H9 (cell line): ENCODE measurements around the gene MSH6. TPM values are rescaled to one million over a fixed set of nuclear protein-coding genes. Genes with fewer than 3 reads are reported as not detected.

ENCODE experiments used
- DNase-seq: peaks from one replicate; pipeline ENCODE4 v3.0.0-alpha.2; 2017
- H2AFZ ChIP-seq: one replicate; pipeline ENCODE4 v1.6.1; 2013; ENCODE audit warnings: mild to moderate bottlenecking, low read length, control low read depth, moderate library complexity
- H2AK5ac ChIP-seq: 2 replicates; pipeline ENCODE4 v1.6.1; 2013; ENCODE audit warnings: low read length, control low read depth, mixed read lengths; ENCODE audit not compliant: insufficient read length
- H2BK120ac ChIP-seq: one replicate; pipeline ENCODE4 v1.6.1; 2013; ENCODE audit warnings: low read depth, mild to moderate bottlenecking, low read length, control low read depth, inconsistent platforms; ENCODE audit not compliant: poor library complexity, severe bottlenecking
- H2BK12ac ChIP-seq: 2 replicates; pipeline ENCODE4 v1.6.1; 2013; ENCODE audit warnings: low read length, control low read depth, mixed read lengths, low read depth; ENCODE audit not compliant: insufficient read length
- H2BK15ac ChIP-seq: 2 replicates; pipeline ENCODE4 v1.6.1; 2013; ENCODE audit warnings: low read depth, low read length, control low read depth
- H2BK20ac ChIP-seq: one replicate; pipeline ENCODE4 v1.6.1; 2013; ENCODE audit warnings: low read depth, mild to moderate bottlenecking, low read length, control low read depth, inconsistent platforms; ENCODE audit not compliant: poor library complexity, severe bottlenecking
- H2BK5ac ChIP-seq: 2 replicates; pipeline ENCODE4 v1.6.1; 2013; ENCODE audit warnings: low read length, control low read depth, mixed read lengths; ENCODE audit not compliant: insufficient read length
- H3K14ac ChIP-seq: 2 replicates; pipeline ENCODE4 v1.6.1; 2013; ENCODE audit warnings: low read length, control low read depth; ENCODE audit not compliant: insufficient read depth
- H3K18ac ChIP-seq: 2 replicates; pipeline ENCODE4 v1.6.1; 2013; ENCODE audit warnings: low read depth, mild to moderate bottlenecking, mixed read lengths, low read length, control low read depth; ENCODE audit not compliant: insufficient read length
- H3K23ac ChIP-seq: 2 replicates; pipeline ENCODE4 v1.6.1; 2013; ENCODE audit warnings: low read length, control low read depth, mixed read lengths, low read depth; ENCODE audit not compliant: insufficient read length
- H3K23me2 ChIP-seq: 2 replicates; pipeline ENCODE4 v1.6.1; 2013; ENCODE audit warnings: low read depth, mild to moderate bottlenecking, mixed read lengths, low read length, control low read depth; ENCODE audit not compliant: insufficient read length, poor library complexity, severe bottlenecking
- H3K27ac ChIP-seq: 2 replicates; pipeline ENCODE4 v1.5.1; 2013; ENCODE audit warnings: low read length, control low read depth, mixed read lengths, low read depth; ENCODE audit not compliant: insufficient read length
- H3K27me3 ChIP-seq: 2 replicates; pipeline ENCODE4 v1.6.1; 2013; ENCODE audit warnings: low read length, control low read depth, inconsistent platforms; ENCODE audit not compliant: insufficient read depth
- H3K4ac ChIP-seq: 2 replicates; pipeline ENCODE4 v1.6.1; 2013; ENCODE audit warnings: low read depth, mild to moderate bottlenecking, control low read depth, inconsistent platforms, low read length, moderate library complexity
- H3K4me1 ChIP-seq: 2 replicates; pipeline ENCODE4 v1.6.1; 2013; ENCODE audit warnings: low read length, control low read depth, inconsistent platforms; ENCODE audit not compliant: insufficient read depth
- H3K4me2 ChIP-seq: 2 replicates; pipeline ENCODE4 v1.6.1; 2013; ENCODE audit warnings: low read length, control low read depth, mixed read lengths; ENCODE audit not compliant: insufficient read length, insufficient read depth
- H3K56ac ChIP-seq: 2 replicates; pipeline ENCODE4 v1.6.1; 2013; ENCODE audit warnings: low read depth, mild to moderate bottlenecking, mixed read lengths, low read length, control low read depth; ENCODE audit not compliant: insufficient read length
- H3K79me1 ChIP-seq: 2 replicates; pipeline ENCODE4 v1.6.1; 2013; ENCODE audit warnings: low read depth, mild to moderate bottlenecking, moderate library complexity, low read length, control low read depth, inconsistent platforms; ENCODE audit not compliant: insufficient read depth, poor library complexity, severe bottlenecking
- H3K79me2 ChIP-seq: 2 replicates; pipeline ENCODE4 v1.6.1; 2013; ENCODE audit warnings: low read length, control low read depth, inconsistent platforms; ENCODE audit not compliant: insufficient read depth
- H3K9ac ChIP-seq: 2 replicates; pipeline ENCODE4 v1.6.1; 2013; ENCODE audit warnings: low read length, control low read depth, mixed read lengths; ENCODE audit not compliant: insufficient read length; ENCODE audit errors: extremely low read depth
- H3K9me3 ChIP-seq: one replicate; pipeline ENCODE4 v1.6.1; 2013; ENCODE audit warnings: low read depth, low read length, inconsistent platforms; ENCODE audit not compliant: control insufficient read depth
- H3T11ph ChIP-seq: one replicate; pipeline ENCODE4 v1.6.1; 2013; ENCODE audit warnings: mild to moderate bottlenecking, low read length, control low read depth, inconsistent platforms
- H4K20me1 ChIP-seq: one replicate; pipeline ENCODE4 v1.6.1; 2013; ENCODE audit not compliant: control insufficient read depth, insufficient read length, insufficient read depth
- H4K5ac ChIP-seq: 2 replicates; pipeline ENCODE4 v1.6.1; 2013; ENCODE audit warnings: low read depth, mild to moderate bottlenecking, mixed read lengths, low read length, control low read depth; ENCODE audit not compliant: insufficient read length
- H4K8ac ChIP-seq: replicated peaks from 2 replicates; pipeline ENCODE4 v1.6.1; 2013; ENCODE audit warnings: low read length, control low read depth, mixed read lengths, low read depth; ENCODE audit not compliant: insufficient read length
- H4K91ac ChIP-seq: 2 replicates; pipeline ENCODE4 v1.6.1; 2013; ENCODE audit warnings: low read depth, mild to moderate bottlenecking, moderate library complexity, mixed read lengths, low read length, control low read depth; ENCODE audit not compliant: insufficient read length
- H3K27ac Mint-ChIP-seq, 3 experiments: 2 replicates in 2 of 3; 3 replicates in 1 of 3; pipeline ENCODE4 v1.8.0; 2020 to 2021; ENCODE audit warnings: mixed read lengths in 3 of 3, mild to moderate bottlenecking in 1 of 3, moderate library complexity in 1 of 3
- H3K27me3 Mint-ChIP-seq: 2 replicates; pipeline ENCODE4 v1.8.0; 2021; ENCODE audit warnings: low read depth, mild to moderate bottlenecking, moderate library complexity, mixed read lengths
- H3K36me3 Mint-ChIP-seq, 3 experiments: 2 replicates in 2 of 3; 3 replicates in 1 of 3; pipeline ENCODE4 v1.8.0; 2020 to 2021; ENCODE audit warnings: low read depth in 3 of 3, mixed read lengths in 3 of 3; ENCODE audit not compliant: insufficient read depth in 1 of 3
- H3K4me1 Mint-ChIP-seq, 2 experiments: 2 replicates each; pipeline ENCODE4 v1.8.0; 2020; ENCODE audit warnings: mixed read lengths in 2 of 2
- H3K4me3 Mint-ChIP-seq, 2 experiments: 2 replicates in 1 of 2; 3 replicates in 1 of 2; pipeline ENCODE4 v1.8.0; 2020 to 2021; ENCODE audit warnings: mild to moderate bottlenecking in 2 of 2, mixed read lengths in 2 of 2, moderate library complexity in 1 of 2
- H3K9me3 Mint-ChIP-seq, 2 experiments: 2 replicates in 1 of 2; 3 replicates in 1 of 2; pipeline ENCODE4 v1.8.0; 2020; ENCODE audit warnings: mild to moderate bottlenecking in 2 of 2, mixed read lengths in 2 of 2, moderate library complexity in 1 of 2
- WGBS: extraction: QIAGEN DNeasy Blood & Tissue Kit; methylation state at CpG from one replicate; pipeline ENCODE4 v1.1.7; 2013; ENCODE audit warnings: missing lambda C conversion rate, low lambda C conversion rate, mixed read lengths; ENCODE audit not compliant: insufficient read length; ENCODE audit errors: extremely low coverage; 5-methylcytosine and 5-hydroxymethylcytosine counted together
- long read RNA-seq: library from polyadenylated mRNA; unstranded; transcript quantifications from one replicate; pipeline ENCODE4 v2.0.0, GENCODE V29; 2020
- total RNA-seq: library from RNA; stranded (reverse); gene quantifications from 2 replicates; pipeline ENCODE4 v1.2.1, GENCODE V29; 2021
- TF ChIP-seq, protein P1 (sequence below): fragments of 200-600 bp; sonication (generic); conservative IDR thresholded peaks from 3 replicates; pipeline ENCODE4 v1.8.0; 2021; ENCODE audit warnings: antibody characterized with exemption, mild to moderate bottlenecking

The MSH6 gene
- 303 and 313 TPM in 2 replicates for total RNA-seq
- long read RNA-seq, full-length matches to known transcripts: 769 of 1,023 reads
- long read RNA-seq, partial matches to known transcripts: 126 of 1,023 reads
- long read RNA-seq, other reads (novel, unspliced or antisense): 128 of 1,023 reads

GRCh38 chr2:47782671-47783485 lies at the start of gene MSH6:
MSH6 (plus strand) TSS chr2:47783145; CDS start chr2:47783234, 89 bp downstream.
- H2BK5ac ChIP-seq: no peak within 1 kb of the TSS
- peak within 1 kb of the TSS; percentile 91 to 95 (median 94) for H3K27ac Mint-ChIP-seq

More at GRCh38 chr2:47782671-47783485, at the start of gene MSH6:
- Histone ChIP-seq H3K4me2 (peak within 1 kb of the TSS; percentile 88), H3K79me1 (no peaks in the 10 kb centered on the region), H3K9me3 (no peaks in the 10 kb centered on the region), H3T11ph (no peak within 1 kb of the TSS), H2AK5ac (no peak within 1 kb of the TSS), H4K8ac (no peak within 1 kb of the TSS), H4K91ac (no peak within 1 kb of the TSS), H3K27ac (peak within 1 kb of the TSS; percentile 53), H3K18ac (peak within 1 kb of the TSS; percentile 89), H3K23ac (no peak within 1 kb of the TSS), H2AFZ (no peak within 1 kb of the TSS), H3K4me1 (peaks cover 2% of the 10 kb centered on the region; the same call in 1 of the 2 replicates), H3K79me2 (peaks cover 38% of the 10 kb centered on the region), H2BK15ac (no peak within 1 kb of the TSS), H3K4ac (no peak within 1 kb of the TSS; the same call in 1 of the 2 replicates), H3K56ac (no peak within 1 kb of the TSS), H4K20me1 (no peaks in the 10 kb centered on the region), H3K14ac (peak within 1 kb of the TSS; percentile 96), H2BK20ac (no peak within 1 kb of the TSS), H4K5ac (no peak within 1 kb of the TSS), H2BK12ac (peak within 1 kb of the TSS; percentile 50), H2BK120ac (no peak within 1 kb of the TSS), H3K23me2 (peaks cover 4% of the 10 kb centered on the region), H3K27me3 (no peaks in the 10 kb centered on the region), H3K9ac (peak within 1 kb of the TSS; percentile 97)
- peak within 1 kb of the TSS; percentile 92 to 96 for H3K4me3 Mint-ChIP-seq
- DNase-seq: peak; percentile 90
- peaks cover 12 to 22% (median 18%) of the 10 kb centered on the region in 3 experiments for H3K36me3 Mint-ChIP-seq
- no CpG with 5 or more reads among the region's 98 CpGs for WGBS
- TF ChIP-seq, protein P1, sequence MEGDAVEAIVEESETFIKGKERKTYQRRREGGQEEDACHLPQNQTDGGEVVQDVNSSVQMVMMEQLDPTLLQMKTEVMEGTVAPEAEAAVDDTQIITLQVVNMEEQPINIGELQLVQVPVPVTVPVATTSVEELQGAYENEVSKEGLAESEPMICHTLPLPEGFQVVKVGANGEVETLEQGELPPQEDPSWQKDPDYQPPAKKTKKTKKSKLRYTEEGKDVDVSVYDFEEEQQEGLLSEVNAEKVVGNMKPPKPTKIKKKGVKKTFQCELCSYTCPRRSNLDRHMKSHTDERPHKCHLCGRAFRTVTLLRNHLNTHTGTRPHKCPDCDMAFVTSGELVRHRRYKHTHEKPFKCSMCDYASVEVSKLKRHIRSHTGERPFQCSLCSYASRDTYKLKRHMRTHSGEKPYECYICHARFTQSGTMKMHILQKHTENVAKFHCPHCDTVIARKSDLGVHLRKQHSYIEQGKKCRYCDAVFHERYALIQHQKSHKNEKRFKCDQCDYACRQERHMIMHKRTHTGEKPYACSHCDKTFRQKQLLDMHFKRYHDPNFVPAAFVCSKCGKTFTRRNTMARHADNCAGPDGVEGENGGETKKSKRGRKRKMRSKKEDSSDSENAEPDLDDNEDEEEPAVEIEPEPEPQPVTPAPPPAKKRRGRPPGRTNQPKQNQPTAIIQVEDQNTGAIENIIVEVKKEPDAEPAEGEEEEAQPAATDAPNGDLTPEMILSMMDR: no peak
- no peaks in the 10 kb centered on the region for H3K27me3 Mint-ChIP-seq
- H3K4me1 Mint-ChIP-seq: peaks cover 31 to 37% of the 10 kb centered on the region in 2 experiments
- H3K9me3 Mint-ChIP-seq: no peaks in the 10 kb centered on the region; a peak in 2 of 5 replicates
